ENCODE data around the gene GPC3. TPM values are rescaled to one million over a fixed set of nuclear protein-coding genes. Genes with fewer than 3 reads are reported as not detected.

Gene GPC3
- polyA plus RNA-seq, 1 of the 3 experiments (the other 2 are of a cell fraction): 1.4 TPM

- ChIA-PET POLR2A (no interaction called here), CTCF (no interaction called here)
- no peak overlapping the region for H3K27ac ChIP-seq (ENCODE audit: low read depth in 2 of 2, low read length in 1 of 2)
- H3K27me3 ChIP-seq (ENCODE audit: insufficient read depth): no peaks in the 10 kb centered on the region; the same call in 1 of the 2 replicates
- no peaks in the 10 kb centered on the region for H3K4me1 ChIP-seq (ENCODE audit: control insufficient read depth in 1 of 2, insufficient read depth in 2 of 2, low read depth in 1 of 2, low read length in 1 of 2)
- TF ChIP-seq RAD21 (IDR thresholded peaks at IDR 0.05; ENCODE audit: low read length): no peak
- no peak for TF ChIP-seq FOXM1 (IDR thresholded peaks at IDR 0.05; ENCODE audit: low read depth)
- TF ChIP-seq JUND (IDR thresholded peaks at IDR 0.05): no peak
- no peak for TF ChIP-seq RCOR1 (IDR thresholded peaks at IDR 0.05; ENCODE audit: low read length)
- no peak for TF ChIP-seq REST (IDR thresholded peaks at IDR 0.05; ENCODE audit: low read depth, low read length)
- TF ChIP-seq CHD2 (IDR thresholded peaks at IDR 0.05; ENCODE audit: low read length, partially characterized antibody): no peak
- H3K79me2 ChIP-seq (ENCODE audit: insufficient read depth): no peaks in the 10 kb centered on the region
- H3K36me3 ChIP-seq (replicated peaks in 1 of 2; ENCODE audit: control insufficient read depth in 1 of 2, insufficient read depth in 2 of 2, low read length in 1 of 2): no peaks in the 10 kb centered on the region
- H3F3A ChIP-seq (replicated peaks; ENCODE audit: insufficient read depth): no peaks in the 10 kb centered on the region
- WGBS (ENCODE audit: low lambda C conversion rate): 28% methylated on average over 2 of the region's 2 CpGs
- no peak for DNase-seq
- H3K9ac ChIP-seq: no peak overlapping the region
- H3K9me3 ChIP-seq: no peaks in the 10 kb centered on the region
- H3K4me3 ChIP-seq (ENCODE audit: low read depth in 2 of 2, low read length in 1 of 2): no peak overlapping the region
- H3K9me2 ChIP-seq: no peaks in the 10 kb centered on the region
- no peak overlapping the region for H3K4me2 ChIP-seq
- H2AFZ ChIP-seq (ENCODE audit: low read depth): no peak overlapping the region
- H4K20me1 ChIP-seq (ENCODE audit: insufficient read depth): no peaks in the 10 kb centered on the region
These were observed 18.7 kb upstream of the GPC3 start for GRCh38 chrX:134004084-134004483.

GRCh38 chrX:134002921-134003615, 17.7 kb upstream of the GPC3 start:
- Histone ChIP-seq H3K79me2 (ENCODE audit: insufficient read depth) (no peaks in the 10 kb centered on the region), H3K4me1 (ENCODE audit: control insufficient read depth in 1 of 2, insufficient read depth in 2 of 2, low read depth in 1 of 2, low read length in 1 of 2) (no peaks in the 10 kb centered on the region), H2AFZ (ENCODE audit: low read depth) (no peak overlapping the region), H3K27me3 (ENCODE audit: insufficient read depth) (no peaks in the 10 kb centered on the region; the same call in 1 of the 2 replicates), H3K4me2 (no peak overlapping the region), H3K27ac (ENCODE audit: low read depth in 2 of 2, low read length in 1 of 2) (no peak overlapping the region), H3K9me3 (no peaks in the 10 kb centered on the region), H3F3A (replicated peaks; ENCODE audit: insufficient read depth) (no peaks in the 10 kb centered on the region), H4K20me1 (ENCODE audit: insufficient read depth) (no peaks in the 10 kb centered on the region), H3K9me2 (no peaks in the 10 kb centered on the region), H3K9ac (no peak overlapping the region), H3K4me3 (ENCODE audit: low read depth in 2 of 2, low read length in 1 of 2) (no peak overlapping the region), H3K36me3 (replicated peaks in 1 of 2; ENCODE audit: control insufficient read depth in 1 of 2, insufficient read depth in 2 of 2, low read length in 1 of 2) (no peaks in the 10 kb centered on the region)
- POLR2A ChIA-PET: no interaction called here
- TF ChIP-seq MEF2A (IDR thresholded peaks at IDR 0.05; ENCODE audit: borderline replicate concordance, low read depth) (no peak), SMC3 (IDR thresholded peaks at IDR 0.05; ENCODE audit: low read depth, low read length) (no peak), ZBTB33 (IDR thresholded peaks at IDR 0.05; ENCODE audit: borderline replicate concordance, low read depth) (no peak), POLR2AphosphoS5 (IDR thresholded peaks at IDR 0.05; ENCODE audit: low read depth, low read length) (no peak), USF2 (IDR thresholded peaks at IDR 0.05; ENCODE audit: borderline replicate concordance, low read depth, low read length) (no peak), EP300 (IDR thresholded peaks at IDR 0.05; ENCODE audit: borderline replicate concordance in 1 of 2, low read depth in 1 of 2, low read length in 1 of 2) (no peak), MXI1 (IDR thresholded peaks at IDR 0.05; ENCODE audit: low read depth, low read length) (no peak), RFX5 (IDR thresholded peaks at IDR 0.05; ENCODE audit: low read length) (no peak), USF1 (IDR thresholded peaks at IDR 0.05; ENCODE audit: borderline replicate concordance, low read depth) (no peak), TEAD4 (IDR thresholded peaks at IDR 0.05; ENCODE audit: borderline replicate concordance, insufficient read depth) (no peak), TAF1 (IDR thresholded peaks at IDR 0.05; ENCODE audit: borderline replicate concordance, low read depth, low read length) (no peak), SIN3A (IDR thresholded peaks at IDR 0.05; ENCODE audit: borderline replicate concordance, low read depth, low read length) (no peak), GATA2 (CRISPR knock-in tag; IDR thresholded peaks at IDR 0.05) (no peak), CHD2 (IDR thresholded peaks at IDR 0.05; ENCODE audit: low read length, partially characterized antibody) (no peak), GABPA (IDR thresholded peaks at IDR 0.05; ENCODE audit: low read depth) (no peak)
- DNase-seq: no peak
- WGBS (ENCODE audit: low lambda C conversion rate): 15% methylated on average over 4 of the region's 4 CpGs
- CTCF ChIA-PET: no interaction called here

Measured in SK-N-SH (cell line).